HT1080 (cell line): ENCODE results near the gene ABCF1. TPM values are rescaled to one million over a fixed set of nuclear protein-coding genes. Genes with fewer than 3 reads are reported as not detected.

Experiments
- DNase-seq: peaks from one replicate; pipeline ENCODE4 v3.0.0-alpha.2; 2015; ENCODE audit warnings: low read depth
- total RNA-seq: library from RNA; depleted of rRNA; stranded (reverse); fragments of >200 nt; shearing (Covaris generic); gene quantifications from 2 replicates; pipeline ENCODE4 v1.2.3, GENCODE V29; 2014

The ABCF1 gene
- total RNA-seq, 1 experiment from 2014 or later, result 77.8 TPM

GRCh38 chr6:30599625-30600324, 28.5 kb downstream of the ABCF1 start:
- DNase-seq, result no peak

GRCh38 chr6:30600451-30600961, 29.3 kb downstream of the ABCF1 start:
- DNase-seq, result no peak

DNA sequence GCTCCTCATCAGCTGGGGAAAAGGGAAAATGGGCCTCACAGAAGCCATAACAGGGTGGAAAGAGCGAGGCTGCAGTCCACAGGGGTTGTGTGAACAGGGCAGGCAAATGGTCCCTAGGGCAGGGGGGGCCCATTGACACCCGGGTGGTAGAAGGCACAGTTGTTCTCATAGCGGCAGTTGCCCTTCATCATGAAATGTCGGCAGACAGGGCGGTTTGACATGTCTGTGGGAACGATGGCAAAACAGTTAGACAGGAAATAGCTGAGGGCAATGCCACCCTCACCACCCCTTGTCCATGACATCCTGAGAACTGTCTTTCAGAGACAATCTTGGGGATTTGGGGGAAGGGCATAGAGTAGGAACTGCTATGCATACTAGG, 30.2 kb downstream of the ABCF1 start:
- DNase-seq, result no peak

DNA sequence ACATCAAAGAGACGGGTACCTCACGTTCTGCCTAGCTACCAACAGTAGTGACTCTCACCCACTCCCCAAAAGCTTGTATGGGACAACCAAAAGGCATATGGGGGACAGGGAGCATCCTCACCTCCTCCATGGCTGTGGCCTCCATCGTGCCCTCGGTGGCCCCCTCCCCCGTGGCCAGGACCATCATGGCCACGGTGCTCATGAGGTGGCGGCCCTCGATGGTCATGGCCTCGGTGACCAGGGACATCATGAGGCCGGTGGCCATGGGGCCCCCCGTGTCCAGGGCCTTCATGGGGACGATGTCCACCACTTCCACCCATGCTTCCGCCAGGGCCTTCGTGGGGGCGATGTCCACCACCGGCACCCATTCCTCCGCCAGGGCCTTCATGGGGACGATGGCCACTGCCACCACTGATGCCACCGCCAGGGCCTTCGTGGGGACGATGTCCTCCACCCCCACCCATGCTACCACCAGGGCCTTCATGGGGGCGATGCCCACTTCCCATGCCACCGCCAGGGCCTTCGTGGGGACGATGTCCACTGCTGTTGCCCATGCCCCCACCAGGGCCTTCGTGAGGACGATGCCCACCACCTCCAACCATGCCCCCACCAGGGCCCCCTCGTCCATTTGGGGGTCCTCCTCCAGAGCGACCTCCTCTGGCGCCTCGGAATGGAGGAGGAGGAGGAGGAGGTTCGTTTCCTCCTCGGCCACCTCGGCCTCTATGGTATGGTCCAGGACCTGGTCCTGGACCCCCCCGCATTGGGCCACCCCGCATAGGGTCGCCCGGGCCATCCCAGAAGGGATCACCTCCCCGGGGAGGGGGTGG, 30.8 kb downstream of the ABCF1 start:
- DNase-seq, result no peak

- no peak for DNase-seq
Measured at GRCh38 chr6:30603961-30604360, 32.7 kb downstream of the ABCF1 start.

DNA sequence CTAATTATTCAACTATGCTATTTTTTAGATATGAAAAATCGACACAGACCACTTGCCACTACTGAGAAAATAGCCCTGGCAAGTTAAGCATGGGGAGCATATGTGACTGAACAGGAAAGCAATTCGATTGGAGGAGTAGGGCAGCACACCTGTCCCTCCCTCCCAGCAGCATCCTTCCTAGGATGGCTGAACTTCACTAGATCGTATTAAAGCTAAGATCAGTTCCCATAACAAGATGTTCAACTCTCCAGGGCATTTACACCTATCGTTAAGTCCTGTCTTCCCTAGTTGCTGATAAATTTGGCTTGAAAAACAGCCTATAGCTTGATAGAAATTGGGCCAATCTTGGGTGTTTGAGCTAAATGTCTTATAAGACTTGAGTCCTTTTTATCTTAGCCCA, 38.8 kb downstream of the ABCF1 start:
- DNase-seq, result no peak

DNA sequence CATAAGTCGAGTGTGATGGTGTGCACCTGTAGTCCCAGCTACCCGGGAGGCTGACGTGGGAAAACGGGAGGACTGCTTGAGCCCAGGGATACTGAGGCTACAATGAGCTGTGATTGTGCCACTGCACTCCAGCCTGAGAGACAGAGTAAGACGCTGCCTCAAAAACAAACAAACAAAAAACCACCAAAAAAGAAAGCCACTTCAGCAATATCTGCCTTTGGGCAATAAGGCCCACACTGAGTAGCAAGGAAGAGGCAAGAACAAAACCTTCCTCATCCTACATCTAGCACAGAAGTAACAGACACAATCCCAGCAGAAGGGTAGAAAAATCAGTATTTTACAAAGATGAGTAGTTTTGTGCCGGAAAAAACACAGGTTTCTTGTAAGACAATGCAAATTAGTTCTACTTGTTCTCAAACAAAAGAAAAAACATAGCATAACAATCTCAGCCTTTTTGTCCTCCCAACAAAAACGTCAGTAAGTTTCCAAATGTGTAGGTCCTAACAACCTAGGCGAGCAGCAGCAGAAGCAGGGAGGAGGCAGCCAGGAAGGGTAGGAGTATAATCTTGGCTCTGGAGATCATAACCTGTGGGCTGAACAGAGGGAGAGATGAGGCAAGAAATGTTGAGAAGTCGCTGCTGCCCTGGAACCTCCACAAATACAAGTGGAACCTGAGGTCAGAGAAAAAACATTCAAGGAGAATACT, 40.1 kb downstream of the ABCF1 start:
- no peak for DNase-seq

DNA sequence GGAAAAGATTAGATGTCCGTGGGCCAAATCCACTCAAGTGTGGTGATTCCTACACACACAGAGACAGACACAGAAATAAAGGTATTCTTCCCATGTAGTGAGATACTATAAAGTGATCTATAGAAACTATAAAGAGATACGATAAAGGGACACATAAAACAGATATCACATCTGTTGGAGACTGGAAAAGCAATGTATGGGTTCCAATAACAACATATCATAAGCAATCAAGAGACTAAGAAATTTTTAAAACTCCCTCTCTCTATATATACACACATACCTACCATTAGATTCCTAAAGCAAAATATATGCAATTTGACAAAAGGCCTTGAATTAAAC, 40.6 kb downstream of the ABCF1 start:
- DNase-seq, result no peak

DNA sequence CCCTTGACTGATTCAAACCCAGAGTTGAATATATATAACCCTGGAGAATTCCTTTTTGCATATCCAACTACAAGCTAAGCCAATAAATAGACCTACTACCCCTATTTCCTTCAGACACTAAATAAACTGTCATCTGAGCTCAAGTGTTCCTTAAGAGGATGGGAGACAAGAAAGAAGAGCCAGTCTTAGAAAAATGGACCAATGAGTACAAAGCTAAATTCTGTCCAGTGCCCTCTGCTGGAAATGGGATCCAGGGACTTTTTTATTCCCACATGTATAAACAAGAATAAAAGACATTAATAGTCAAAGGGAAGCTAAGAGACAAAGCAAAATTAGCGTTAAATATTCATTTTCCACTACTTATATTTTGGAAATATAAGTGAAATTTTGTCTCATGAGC, 41.0 kb downstream of the ABCF1 start:
- no peak for DNase-seq

- DNase-seq, result no peak
Measured at GRCh38 chr6:30612687-30613248, 41.5 kb downstream of the ABCF1 start.

- peak; percentile 57 for DNase-seq
Measured at GRCh38 chr6:30613251-30614043, 42.2 kb downstream of the ABCF1 start.

- DNase-seq, result no peak
Measured at GRCh38 chr6:30614044-30614842, 43.0 kb downstream of the ABCF1 start.

DNA sequence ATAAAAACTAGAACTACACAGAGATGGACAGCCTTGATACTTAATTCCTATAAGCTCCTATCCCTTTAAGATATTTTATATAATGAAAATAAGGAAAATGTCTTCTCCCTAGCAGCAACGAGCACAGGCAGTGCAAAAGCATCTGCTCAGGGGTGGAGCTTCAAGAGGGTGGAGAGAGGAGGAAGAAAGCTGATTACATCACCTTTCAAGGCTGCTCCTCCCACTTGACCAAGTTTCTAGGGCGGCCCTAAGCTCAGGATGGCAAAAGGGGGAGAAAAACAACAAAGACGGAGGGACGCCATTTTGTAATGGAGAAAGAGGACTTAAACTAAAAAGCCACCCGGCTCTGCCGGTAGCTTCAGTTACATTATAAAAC, 43.6 kb downstream of the ABCF1 start:
- peak; percentile 98 for DNase-seq

DNA sequence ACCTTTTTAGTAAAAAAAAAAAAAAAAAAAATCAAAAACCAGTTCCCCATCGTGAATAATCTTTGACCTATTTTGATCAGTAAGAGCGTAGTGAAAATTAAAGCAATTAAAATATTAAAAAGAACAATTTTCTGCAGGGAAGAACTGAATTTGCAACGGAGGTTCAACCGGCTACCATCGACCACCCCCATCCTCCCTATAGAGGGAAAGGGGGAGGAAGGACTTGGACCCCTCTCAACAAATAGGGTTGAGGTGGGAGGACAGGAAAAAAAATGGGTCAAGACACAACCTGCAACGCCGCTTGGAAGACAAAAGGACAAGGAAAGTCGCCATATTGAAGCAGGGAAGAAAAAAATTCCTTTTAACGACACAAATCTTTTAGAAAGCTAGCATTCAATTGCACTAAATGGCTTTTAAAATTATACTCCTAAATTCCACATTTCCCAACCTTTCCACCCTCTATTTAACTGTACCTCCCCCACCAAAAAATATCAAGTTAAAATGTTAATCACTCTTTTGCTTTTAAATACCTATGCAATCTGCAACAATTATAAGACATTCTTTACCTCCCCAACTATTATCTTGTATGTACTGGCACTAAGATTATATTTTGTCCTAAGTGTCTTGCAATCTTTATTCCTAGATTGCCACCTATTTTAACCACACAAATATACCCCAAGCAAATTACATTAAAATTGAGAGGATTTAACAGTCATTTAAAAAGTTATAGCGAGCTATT, 44.1 kb downstream of the ABCF1 start:
- peak; percentile 87 for DNase-seq

GRCh38 chr6:30615958-30616810, 44.9 kb downstream of the ABCF1 start:
- DNase-seq, result peak; percentile 53

- DNase-seq, result peak; percentile 100
Measured at GRCh38 chr6:30616811-30617564, 45.7 kb downstream of the ABCF1 start, which contains the start of gene PPP1R10. Gene PPP1R10 (minus strand): TSS chr6:30617243. CDS start chr6:30609944, 7,299 bp downstream.

GRCh38 chr6:30617565-30618269, 46.5 kb downstream of the ABCF1 start, which contains the start of gene MRPS18B:
Gene MRPS18B (plus strand): TSS chr6:30617840. CDS start chr6:30617866, 26 bp downstream.
- peak; percentile 93 for DNase-seq
